Brain microvascular endothelial cell (primary cell): Measurements from ENCODE around the gene ELMO2.

Experiments used
- DNase-seq: peaks from one replicate; pipeline ENCODE4 v3.0.0-alpha.2; 2020
- H3K27ac ChIP-seq: fragments of 250-450 bp; sonication (Bioruptor Pico); 2 replicates; pipeline ENCODE4 v1.5.1; 2020; ENCODE audit warnings: mild to moderate bottlenecking, moderate library complexity
- H3K27me3 ChIP-seq: fragments of 250-450 bp; sonication (Bioruptor Pico); replicated peaks from 2 replicates; pipeline ENCODE4 v1.5.1; 2020; ENCODE audit warnings: mild to moderate bottlenecking
- H3K36me3 ChIP-seq: fragments of 250-450 bp; sonication (Bioruptor Pico); replicated peaks from 2 replicates; pipeline ENCODE4 v1.5.1; 2020; ENCODE audit warnings: mild to moderate bottlenecking
- H3K4me3 ChIP-seq: 2 replicates; pipeline ENCODE4 v1.5.1; 2011; ENCODE audit warnings: low read depth, mild to moderate bottlenecking, control low read depth, low read length, moderate library complexity
- CTCF ChIP-seq: IDR thresholded peaks from 2 replicates; pipeline ENCODE4 v1.5.1; 2011; ENCODE audit warnings: low read depth, mild to moderate bottlenecking, moderate library complexity, low read length, control low read depth, inconsistent platforms; ENCODE audit errors: missing control alignments
- in situ Hi-C: cut with HindIII; loops from 2 replicates; pipeline ENCODE4 v1.10.0; 2017; ENCODE audit warnings: low sequenced_read_pairs, low pct_ligation_motif_present

Gene ELMO2

GRCh38 chr20:46342010-46342378 is 64.4 kb downstream of the ELMO2 start:
- H3K27ac ChIP-seq = no peak overlapping the region
- in situ Hi-C loops = no loop called here
- H3K4me3 ChIP-seq = no peak overlapping the region
- H3K36me3 ChIP-seq = no peaks in the 10 kb centered on the region
- no peak for DNase-seq
- TF ChIP-seq CTCF = no peak
- peaks cover 41% of the 10 kb centered on the region for H3K27me3 ChIP-seq

GRCh38 chr20:46341074-46342009 is 65.1 kb downstream of the ELMO2 start:
- peaks cover 45% of the 10 kb centered on the region for H3K27me3 ChIP-seq
- H3K27ac ChIP-seq = no peak overlapping the region
- no peaks in the 10 kb centered on the region for H3K36me3 ChIP-seq
- DNase-seq = no peak
- in situ Hi-C loops = no loop called here
- no peak overlapping the region for H3K4me3 ChIP-seq
- TF ChIP-seq CTCF = no peak

- Histone ChIP-seq H3K36me3 (no peaks in the 10 kb centered on the region), H3K27me3 (peaks cover 58% of the 10 kb centered on the region), H3K4me3 (no peak overlapping the region), H3K27ac (no peak overlapping the region)
- in situ Hi-C loops = no loop called here
- TF ChIP-seq CTCF = no peak
- no peak for DNase-seq
Measured at GRCh38 chr20:46339037-46339436, 67.4 kb downstream of the ELMO2 start.

GRCh38 chr20:46336735-46337134 is 69.7 kb downstream of the ELMO2 start:
- no peak for TF ChIP-seq CTCF
- Histone ChIP-seq H3K27me3 (peaks cover 61% of the 10 kb centered on the region), H3K36me3 (no peaks in the 10 kb centered on the region), H3K27ac (no peak overlapping the region), H3K4me3 (no peak overlapping the region)
- no peak for DNase-seq
- in situ Hi-C loops = no loop called here

GRCh38 chr20:46334303-46334904 is 72.0 kb downstream of the ELMO2 start:
- Histone ChIP-seq H3K27me3 (peaks cover 62% of the 10 kb centered on the region), H3K27ac (no peak overlapping the region), H3K4me3 (no peak overlapping the region), H3K36me3 (no peaks in the 10 kb centered on the region)
- TF ChIP-seq CTCF = no peak
- no peak for DNase-seq
- in situ Hi-C loops = no loop called here
